ENCODE results near the gene DDX4.
"Not testable (repeated sequence)": the region's sequence is repeated elsewhere in the genome, so short reads cannot be mapped to it uniquely, and the experiment has no call there.

DDX4 gene

GRCh38 chr5:55731848-55732247 is 6.0 kb upstream of the DDX4 start:
- no peaks in the 10 kb centered on the region for H3K4me1 ChIP-seq (ENCODE audit: insufficient read depth, low read length)
- WGBS: 80% methylated on average over 3 of the region's 3 CpGs

GRCh38 chr5:55732585-55732984 is 5.3 kb upstream of the DDX4 start:
- Histone ChIP-seq H3K27me3 (ENCODE audit: insufficient read depth, low read length) (no peaks in the 10 kb centered on the region), H3K27ac (ENCODE audit: low read depth, low read length) (no peak overlapping the region)

More at GRCh38 chr5:55731848-55732247, 6.0 kb upstream of the DDX4 start:
- Histone ChIP-seq H3K9ac (ENCODE audit: low read depth, low read length) (no peak overlapping the region), H3K36me3 (ENCODE audit: insufficient read depth, low read length) (no peaks in the 10 kb centered on the region), H3K27ac (ENCODE audit: low read depth, low read length) (no peak overlapping the region), H3K27me3 (ENCODE audit: insufficient read depth, low read length) (no peaks in the 10 kb centered on the region), H3K9me3 (ENCODE audit: insufficient read depth, low read depth, low read length) (no peaks in the 10 kb centered on the region), H3K4me3 (ENCODE audit: low read length) (no peak overlapping the region)

GRCh38 chr5:55734658-55735057 is 3.2 kb upstream of the DDX4 start:
- no peaks in the 10 kb centered on the region for H3K4me1 ChIP-seq (ENCODE audit: insufficient read depth, low read length)
- H3K4me3 ChIP-seq (ENCODE audit: low read length): no peak overlapping the region
- H3K36me3 ChIP-seq (ENCODE audit: insufficient read depth, low read length): no peaks in the 10 kb centered on the region
- H3K9ac ChIP-seq (ENCODE audit: low read depth, low read length): no peak overlapping the region
- H3K27ac ChIP-seq (ENCODE audit: low read depth, low read length): no peak overlapping the region
- no CpG with 5 or more reads among the region's 1 CpG for WGBS
- no peaks in the 10 kb centered on the region for H3K9me3 ChIP-seq (ENCODE audit: insufficient read depth, low read depth, low read length)
- H3K27me3 ChIP-seq (ENCODE audit: insufficient read depth, low read length): no peaks in the 10 kb centered on the region

More at GRCh38 chr5:55732585-55732984, 5.3 kb upstream of the DDX4 start:
- H3K36me3 ChIP-seq (ENCODE audit: insufficient read depth, low read length): no peaks in the 10 kb centered on the region
- no peaks in the 10 kb centered on the region for H3K4me1 ChIP-seq (ENCODE audit: insufficient read depth, low read length)
- H3K4me3 ChIP-seq (ENCODE audit: low read length): no peak overlapping the region
- H3K9me3 ChIP-seq (ENCODE audit: insufficient read depth, low read depth, low read length): no peaks in the 10 kb centered on the region
- no peak overlapping the region for H3K9ac ChIP-seq (ENCODE audit: low read depth, low read length)

- Histone ChIP-seq H3K36me3 (ENCODE audit: insufficient read depth, low read length) (no peaks in the 10 kb centered on the region), H3K4me3 (ENCODE audit: low read length) (no peak overlapping the region), H3K27ac (ENCODE audit: low read depth, low read length) (no peak overlapping the region), H3K9me3 (ENCODE audit: insufficient read depth, low read depth, low read length) (no peaks in the 10 kb centered on the region), H3K27me3 (ENCODE audit: insufficient read depth, low read length) (no peaks in the 10 kb centered on the region), H3K9ac (ENCODE audit: low read depth, low read length) (no peak overlapping the region), H3K4me1 (ENCODE audit: insufficient read depth, low read length) (peaks cover 5% of the 10 kb centered on the region; the same call in 1 of the 2 replicates)
- 91% methylated on average over 3 of the region's 3 CpGs for WGBS
These were observed 4.9 kb downstream of the DDX4 start for GRCh38 chr5:55742778-55743177.

GRCh38 chr5:55747778-55748318 is 10.0 kb downstream of the DDX4 start:
- H3K4me3 ChIP-seq (ENCODE audit: low read length): no peak overlapping the region
- no peak overlapping the region for H3K27ac ChIP-seq (ENCODE audit: low read depth, low read length)
- no peaks in the 10 kb centered on the region for H3K9me3 ChIP-seq (ENCODE audit: insufficient read depth, low read depth, low read length)
- 83% methylated on average over 1 of the region's 2 CpGs for WGBS
- no peak overlapping the region for H3K9ac ChIP-seq (ENCODE audit: low read depth, low read length)
- no peaks in the 10 kb centered on the region for H3K36me3 ChIP-seq (ENCODE audit: insufficient read depth, low read length)
- no peaks in the 10 kb centered on the region for H3K27me3 ChIP-seq (ENCODE audit: insufficient read depth, low read length)
- peaks cover 9% of the 10 kb centered on the region for H3K4me1 ChIP-seq (ENCODE audit: insufficient read depth, low read length)

GRCh38 chr5:55749387-55749786 is 11.5 kb downstream of the DDX4 start:
- H3K27ac ChIP-seq (ENCODE audit: low read depth, low read length): no peak overlapping the region
- H3K4me3 ChIP-seq (ENCODE audit: low read length): no peak overlapping the region
- H3K27me3 ChIP-seq (ENCODE audit: insufficient read depth, low read length): no peaks in the 10 kb centered on the region
- WGBS: 73% methylated on average over 2 of the region's 2 CpGs
- H3K9ac ChIP-seq (ENCODE audit: low read depth, low read length): no peak overlapping the region; the same call in 1 of the 2 replicates
- no peaks in the 10 kb centered on the region for H3K9me3 ChIP-seq (ENCODE audit: insufficient read depth, low read depth, low read length)
- H3K4me1 ChIP-seq (ENCODE audit: insufficient read depth, low read length): peaks cover 8% of the 10 kb centered on the region
- H3K36me3 ChIP-seq (ENCODE audit: insufficient read depth, low read length): no peaks in the 10 kb centered on the region

- Histone ChIP-seq H3K27ac (ENCODE audit: low read depth, low read length) (no peak overlapping the region), H3K9ac (ENCODE audit: low read depth, low read length) (no peak overlapping the region), H3K36me3 (ENCODE audit: insufficient read depth, low read length) (no peaks in the 10 kb centered on the region), H3K4me3 (ENCODE audit: low read length) (no peak overlapping the region), H3K27me3 (ENCODE audit: insufficient read depth, low read length) (no peaks in the 10 kb centered on the region), H3K9me3 (ENCODE audit: insufficient read depth, low read depth, low read length) (no peaks in the 10 kb centered on the region), H3K4me1 (ENCODE audit: insufficient read depth, low read length) (peaks cover 8% of the 10 kb centered on the region)
- WGBS: 71% methylated on average over 2 of the region's 3 CpGs
These were observed 12.2 kb downstream of the DDX4 start for GRCh38 chr5:55750063-55750462.

GRCh38 chr5:55750499-55750898 is 12.6 kb downstream of the DDX4 start:
- H3K4me3 ChIP-seq (ENCODE audit: low read length): no peak overlapping the region
- peaks cover 8% of the 10 kb centered on the region for H3K4me1 ChIP-seq (ENCODE audit: insufficient read depth, low read length)
- H3K9me3 ChIP-seq (ENCODE audit: insufficient read depth, low read depth, low read length): no peaks in the 10 kb centered on the region
- no peaks in the 10 kb centered on the region for H3K27me3 ChIP-seq (ENCODE audit: insufficient read depth, low read length)
- WGBS: 94% methylated on average over 2 of the region's 3 CpGs
- H3K9ac ChIP-seq (ENCODE audit: low read depth, low read length): no peak overlapping the region
- H3K27ac ChIP-seq (ENCODE audit: low read depth, low read length): no peak overlapping the region
- no peaks in the 10 kb centered on the region for H3K36me3 ChIP-seq (ENCODE audit: insufficient read depth, low read length)

- no peaks in the 10 kb centered on the region for H3K4me1 ChIP-seq (ENCODE audit: insufficient read depth, low read length)
- no peaks in the 10 kb centered on the region for H3K9me3 ChIP-seq (ENCODE audit: insufficient read depth, low read depth, low read length)
- no peaks in the 10 kb centered on the region for H3K36me3 ChIP-seq (ENCODE audit: insufficient read depth, low read length)
- no peaks in the 10 kb centered on the region for H3K27me3 ChIP-seq (ENCODE audit: insufficient read depth, low read length)
- WGBS: 92% methylated on average over 1 of the region's 1 CpG
- no peak overlapping the region for H3K27ac ChIP-seq (ENCODE audit: low read depth, low read length)
- no peak overlapping the region for H3K9ac ChIP-seq (ENCODE audit: low read depth, low read length)
- H3K4me3 ChIP-seq (ENCODE audit: low read length): no peak overlapping the region
These were observed 20.4 kb downstream of the DDX4 start for GRCh38 chr5:55758231-55758630.

GRCh38 chr5:55758714-55759113 is 20.9 kb downstream of the DDX4 start:
- Histone ChIP-seq H3K27me3 (ENCODE audit: insufficient read depth, low read length) (no peaks in the 10 kb centered on the region), H3K9ac (ENCODE audit: low read depth, low read length) (no peak overlapping the region), H3K4me1 (ENCODE audit: insufficient read depth, low read length) (no peaks in the 10 kb centered on the region), H3K9me3 (ENCODE audit: insufficient read depth, low read depth, low read length) (no peaks in the 10 kb centered on the region), H3K4me3 (ENCODE audit: low read length) (no peak overlapping the region), H3K36me3 (ENCODE audit: insufficient read depth, low read length) (no peaks in the 10 kb centered on the region), H3K27ac (ENCODE audit: low read depth, low read length) (no peak overlapping the region)
- 100% methylated on average over 2 of the region's 2 CpGs for WGBS

GRCh38 chr5:55761721-55762120 is 23.9 kb downstream of the DDX4 start:
- WGBS: 97% methylated on average over 7 of the region's 7 CpGs
- not testable (repeated sequence) for H3K4me3 ChIP-seq (ENCODE audit: low read length); H3K4me1 ChIP-seq (ENCODE audit: insufficient read depth, low read length); H3K36me3 ChIP-seq (ENCODE audit: insufficient read depth, low read length); H3K9me3 ChIP-seq (ENCODE audit: insufficient read depth, low read depth, low read length); H3K9ac ChIP-seq (ENCODE audit: low read depth, low read length); H3K27me3 ChIP-seq (ENCODE audit: insufficient read depth, low read length); H3K27ac ChIP-seq (ENCODE audit: low read depth, low read length)

GRCh38 chr5:55763746-55764420 is 26.0 kb downstream of the DDX4 start:
- Histone ChIP-seq H3K4me3 (ENCODE audit: low read length) (no peak overlapping the region), H3K9me3 (ENCODE audit: insufficient read depth, low read depth, low read length) (no peaks in the 10 kb centered on the region), H3K27ac (ENCODE audit: low read depth, low read length) (no peak overlapping the region), H3K36me3 (ENCODE audit: insufficient read depth, low read length) (no peaks in the 10 kb centered on the region), H3K9ac (ENCODE audit: low read depth, low read length) (no peak overlapping the region), H3K4me1 (ENCODE audit: insufficient read depth, low read length) (no peaks in the 10 kb centered on the region), H3K27me3 (ENCODE audit: insufficient read depth, low read length) (no peaks in the 10 kb centered on the region)
- 100% methylated on average over 2 of the region's 2 CpGs for WGBS

Data from HUES64 (cell line).